Fibroblast of skin of scalp (primary cell): ENCODE measurements around the gene YJEFN3.

Source experiments
- DNase-seq: peaks from one replicate; pipeline ENCODE4 v3.0.0-alpha.2; 2013

YJEFN3 gene

DNA sequence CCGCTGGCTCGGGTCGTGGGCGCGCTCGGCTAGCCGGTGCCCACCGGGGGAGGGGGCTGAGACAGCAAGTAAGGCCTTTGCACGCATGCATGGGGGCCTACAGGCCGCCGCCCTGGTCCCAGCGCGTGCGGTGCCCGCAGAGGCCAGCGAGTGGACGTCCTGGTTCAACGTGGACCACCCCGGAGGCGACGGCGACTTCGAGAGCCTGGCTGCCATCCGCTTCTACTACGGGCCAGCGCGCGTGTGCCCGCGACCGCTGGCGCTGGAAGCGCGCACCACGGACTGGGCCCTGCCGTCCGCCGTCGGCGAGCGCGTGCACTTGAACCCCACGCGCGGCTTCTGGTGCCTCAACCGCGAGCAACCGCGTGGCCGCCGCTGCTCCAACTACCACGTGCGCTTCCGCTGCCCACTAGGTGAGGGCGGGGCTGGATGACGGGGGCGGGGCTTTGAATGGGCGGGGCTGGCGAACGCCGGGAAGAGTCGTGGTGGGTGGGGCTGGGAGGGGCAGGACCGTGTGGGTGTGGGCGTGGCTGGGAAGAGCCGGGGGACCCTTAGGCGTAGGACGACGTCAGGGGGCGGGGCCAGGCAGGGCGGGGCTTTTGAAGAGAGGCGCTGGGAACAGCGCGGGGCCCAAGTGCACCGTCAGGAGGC lies 11.5 kb downstream of the YJEFN3 start:
- peak; percentile 71 for DNase-seq

DNA sequence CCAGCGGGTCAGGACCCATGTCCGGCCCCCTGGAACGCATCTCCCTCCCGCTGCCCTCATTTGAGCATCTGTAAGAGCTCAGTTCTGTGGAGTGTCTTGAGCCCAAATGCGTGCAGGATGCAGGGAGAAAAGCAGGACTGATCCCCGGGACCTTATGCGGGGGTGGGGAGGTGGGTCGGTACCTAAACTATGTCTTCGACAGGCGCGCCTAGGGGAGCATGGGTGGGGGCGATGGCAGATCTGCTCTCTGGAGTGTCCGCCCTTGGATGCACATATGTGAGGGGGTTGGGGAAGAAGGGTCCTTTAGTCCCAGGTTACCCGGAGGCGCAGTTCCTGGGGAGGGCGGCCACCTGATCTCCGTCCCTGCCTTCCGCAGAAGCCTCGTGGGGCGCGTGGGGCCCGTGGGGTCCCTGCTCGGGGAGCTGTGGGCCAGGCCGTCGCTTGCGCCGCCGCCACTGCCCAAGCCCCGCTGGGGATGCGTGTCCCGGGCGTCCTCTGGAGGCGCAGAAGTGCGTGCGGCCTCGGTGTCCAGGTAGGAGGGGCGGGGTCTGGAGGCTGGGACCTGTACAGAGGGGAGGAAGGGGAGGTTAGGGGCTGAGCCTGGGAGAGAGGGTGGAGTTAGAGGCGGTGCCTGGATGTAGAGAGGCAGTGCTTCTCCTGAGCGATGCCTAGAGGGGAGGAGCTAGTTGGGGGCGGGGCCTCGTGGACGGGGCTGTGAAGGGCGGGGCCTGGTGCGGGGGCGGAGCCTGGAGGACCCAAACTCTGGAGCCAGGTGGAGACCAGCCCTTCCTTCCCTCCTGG lies 12.2 kb downstream of the YJEFN3 start:
- peak; percentile 32 for DNase-seq

DNA sequence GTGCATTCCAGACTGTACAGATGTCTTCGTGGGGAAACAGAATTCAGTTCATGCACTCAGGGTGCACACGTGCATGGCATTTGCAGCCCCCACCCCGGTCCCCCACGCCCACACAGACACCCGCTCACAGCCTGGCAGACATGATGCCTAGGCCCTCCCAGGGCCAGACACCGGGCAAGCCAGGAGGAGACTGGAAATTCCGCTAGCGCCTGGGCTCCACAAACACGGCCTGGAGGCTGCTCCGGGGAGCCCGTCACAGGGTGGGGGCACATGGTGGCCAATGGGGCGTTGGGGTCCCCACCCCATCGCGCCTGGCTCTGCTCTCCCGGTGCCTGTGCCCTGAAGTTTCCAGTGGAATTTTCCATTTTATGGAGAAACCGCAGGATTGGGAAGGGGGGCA lies 12.9 kb downstream of the YJEFN3 start:
- no peak for DNase-seq

DNA sequence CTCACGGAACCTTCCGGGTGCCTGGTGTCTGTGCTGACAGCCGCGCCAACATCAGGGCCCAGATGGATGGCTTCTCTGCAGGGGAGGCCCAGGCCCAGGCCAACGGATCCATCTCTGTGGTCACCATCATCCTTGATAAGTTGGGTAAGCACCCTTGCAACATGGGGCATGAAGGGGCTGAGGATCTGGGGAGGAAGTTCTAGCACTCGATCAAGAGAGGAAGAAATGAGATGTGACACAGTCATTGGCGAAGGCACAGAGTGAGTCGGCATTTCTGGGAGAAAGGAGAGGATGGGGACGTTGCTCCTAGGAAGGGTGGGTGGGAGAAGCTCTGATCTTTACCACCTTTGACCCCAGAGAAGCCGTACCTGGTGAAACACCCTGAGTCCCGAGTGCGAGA lies 13.8 kb downstream of the YJEFN3 start:
- DNase-seq, result no peak

DNA sequence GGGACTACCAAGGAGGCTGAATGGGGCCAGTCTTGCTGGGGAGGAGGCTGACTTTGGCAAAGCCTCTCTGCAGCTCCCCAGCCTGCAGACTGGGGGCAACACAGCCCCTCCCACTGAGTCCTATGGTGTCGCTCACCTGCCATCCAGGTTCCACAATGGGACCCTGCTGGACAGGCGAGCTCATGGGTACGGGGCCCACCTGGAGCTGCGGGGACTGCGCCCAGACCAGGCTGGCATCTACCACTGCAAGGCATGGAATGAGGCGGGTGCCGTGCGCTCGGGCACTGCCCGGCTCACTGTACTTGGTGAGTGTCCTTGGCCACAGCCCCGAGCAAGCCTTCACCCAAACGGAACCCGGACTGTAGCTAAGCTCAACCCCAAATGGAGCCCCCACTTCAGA lies 14.4 kb downstream of the YJEFN3 start:
- no peak for DNase-seq

DNA sequence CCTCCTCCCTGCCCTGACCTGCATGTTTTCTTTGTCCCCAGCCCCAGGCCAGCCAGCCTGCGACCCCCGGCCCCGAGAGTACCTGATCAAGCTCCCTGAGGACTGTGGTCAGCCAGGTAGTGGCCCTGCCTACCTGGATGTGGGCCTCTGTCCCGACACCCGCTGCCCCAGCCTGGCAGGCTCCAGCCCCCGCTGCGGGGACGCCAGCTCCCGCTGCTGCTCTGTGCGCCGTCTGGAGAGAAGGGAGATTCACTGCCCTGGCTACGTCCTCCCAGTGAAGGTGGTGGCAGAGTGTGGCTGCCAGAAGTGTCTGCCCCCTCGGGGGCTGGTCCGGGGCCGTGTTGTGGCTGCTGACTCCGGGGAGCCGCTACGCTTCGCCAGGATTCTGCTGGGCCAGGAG lies 14.9 kb downstream of the YJEFN3 start:
- DNase-seq, result no peak

DNA sequence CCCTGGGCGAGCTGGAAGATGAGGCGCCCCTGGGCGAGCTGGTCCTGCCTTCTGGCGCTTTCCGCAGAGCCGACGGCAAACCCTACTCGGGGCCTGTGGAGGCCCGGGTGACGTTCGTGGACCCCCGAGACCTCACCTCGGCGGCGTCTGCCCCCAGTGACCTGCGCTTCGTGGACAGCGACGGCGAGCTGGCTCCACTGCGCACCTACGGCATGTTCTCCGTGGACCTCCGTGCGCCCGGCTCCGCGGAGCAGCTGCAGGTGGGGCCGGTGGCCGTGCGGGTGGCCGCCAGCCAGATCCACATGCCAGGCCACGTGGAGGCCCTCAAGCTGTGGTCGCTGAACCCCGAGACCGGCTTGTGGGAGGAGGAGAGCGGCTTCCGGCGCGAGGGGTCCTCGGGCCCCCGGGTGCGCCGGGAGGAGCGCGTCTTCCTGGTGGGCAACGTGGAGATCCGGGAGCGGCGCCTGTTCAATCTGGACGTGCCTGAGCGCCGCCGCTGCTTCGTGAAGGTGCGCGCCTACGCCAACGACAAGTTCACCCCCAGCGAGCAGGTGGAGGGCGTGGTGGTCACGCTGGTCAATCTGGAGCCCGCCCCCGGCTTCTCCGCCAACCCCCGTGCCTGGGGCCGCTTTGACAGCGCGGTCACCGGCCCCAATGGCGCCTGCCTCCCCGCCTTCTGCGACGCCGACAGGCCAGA lies 15.7 kb downstream of the YJEFN3 start:
- no peak for DNase-seq

DNA sequence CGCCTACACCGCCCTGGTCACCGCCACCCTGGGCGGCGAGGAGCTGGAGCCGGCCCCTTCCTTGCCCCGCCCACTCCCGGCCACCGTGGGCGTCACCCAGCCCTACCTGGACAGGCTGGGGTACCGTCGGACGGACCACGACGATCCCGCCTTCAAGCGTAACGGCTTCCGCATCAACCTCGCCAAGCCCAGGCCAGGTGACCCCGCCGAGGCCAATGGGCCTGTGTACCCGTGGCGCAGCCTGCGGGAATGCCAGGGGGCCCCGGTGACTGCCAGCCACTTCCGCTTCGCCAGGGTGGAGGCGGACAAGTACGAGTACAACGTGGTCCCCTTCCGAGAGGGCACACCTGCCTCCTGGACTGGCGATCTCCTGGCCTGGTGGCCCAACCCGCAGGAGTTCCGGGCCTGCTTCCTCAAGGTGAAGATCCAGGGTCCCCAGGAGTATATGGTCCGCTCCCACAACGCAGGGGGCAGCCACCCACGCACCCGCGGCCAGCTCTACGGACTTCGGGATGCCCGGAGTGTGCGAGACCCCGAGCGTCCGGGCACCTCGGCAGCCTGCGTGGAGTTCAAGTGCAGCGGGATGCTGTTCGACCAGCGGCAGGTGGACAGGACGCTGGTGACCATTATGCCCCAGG lies 16.4 kb downstream of the YJEFN3 start:
- no peak for DNase-seq

DNA sequence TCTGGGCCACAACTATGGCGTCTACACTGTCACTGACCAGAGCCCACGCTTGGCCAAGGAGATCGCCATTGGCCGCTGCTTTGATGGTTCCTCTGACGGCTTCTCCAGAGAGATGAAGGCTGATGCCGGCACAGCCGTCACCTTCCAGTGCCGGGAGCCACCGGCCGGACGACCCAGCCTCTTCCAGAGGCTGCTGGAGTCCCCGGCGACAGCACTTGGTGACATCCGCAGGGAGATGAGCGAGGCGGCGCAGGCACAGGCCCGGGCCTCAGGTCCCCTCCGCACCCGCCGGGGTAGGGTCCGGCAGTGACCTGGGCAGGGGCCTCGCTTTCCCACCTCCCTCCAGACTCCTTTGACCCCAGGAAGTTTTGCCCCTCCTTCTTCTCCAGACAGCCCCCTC lies 17.0 kb downstream of the YJEFN3 start:
- DNase-seq, result no peak

DNA sequence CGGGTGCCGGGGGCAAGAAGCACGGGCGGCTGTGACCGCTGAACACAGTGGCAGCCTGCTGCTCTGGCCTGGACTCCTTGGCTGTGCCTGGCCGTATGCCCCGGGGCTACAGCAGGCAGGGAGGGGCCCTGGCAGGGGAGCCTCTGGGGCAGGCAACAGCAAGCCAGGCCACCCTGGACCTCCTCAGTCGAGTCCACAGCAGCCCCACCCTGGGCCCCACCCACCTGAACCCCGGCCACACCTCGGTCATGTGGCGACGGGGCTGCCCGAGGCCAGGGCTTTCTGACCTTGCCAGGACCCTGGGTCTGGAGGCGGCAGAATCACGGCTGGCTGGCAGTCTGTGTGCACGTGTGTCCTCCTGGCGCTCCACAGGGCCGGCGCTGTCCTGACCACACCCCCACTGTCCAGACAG lies 18.0 kb downstream of the YJEFN3 start:
- no peak for DNase-seq

DNA sequence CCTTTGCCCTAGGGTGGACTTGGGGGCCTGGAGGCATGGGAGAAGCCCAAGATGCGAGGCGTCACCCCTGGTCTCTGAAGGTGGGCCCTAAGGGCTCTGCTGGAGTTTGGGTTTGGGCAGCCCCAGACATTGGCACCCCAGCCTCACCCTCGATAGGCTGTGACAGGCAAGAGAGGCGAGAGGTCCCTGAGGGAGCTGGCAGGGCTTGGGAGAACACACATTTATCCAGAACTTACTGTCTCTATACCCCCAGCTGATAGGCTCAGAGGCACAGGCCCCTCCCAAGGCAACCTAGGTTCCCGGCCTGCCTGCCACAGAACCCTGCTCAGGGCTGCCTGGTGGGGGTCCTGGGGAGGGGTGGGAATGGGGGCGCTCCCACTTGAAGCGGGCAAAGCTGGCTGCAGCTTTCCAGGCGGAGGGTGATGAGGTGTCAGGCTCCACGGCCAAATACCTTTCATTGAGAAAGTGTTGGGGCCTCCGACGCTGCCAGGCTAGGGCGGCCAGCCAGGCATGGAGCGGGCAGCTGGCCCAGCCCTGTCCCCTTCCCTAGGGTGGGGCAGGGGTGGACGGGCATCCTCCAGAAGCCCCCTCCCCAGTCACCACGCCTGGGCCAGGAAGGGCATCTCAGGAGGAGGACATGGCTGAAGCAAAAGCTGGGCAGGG lies 19.1 kb downstream of the YJEFN3 start:
- DNase-seq, result no peak

DNA sequence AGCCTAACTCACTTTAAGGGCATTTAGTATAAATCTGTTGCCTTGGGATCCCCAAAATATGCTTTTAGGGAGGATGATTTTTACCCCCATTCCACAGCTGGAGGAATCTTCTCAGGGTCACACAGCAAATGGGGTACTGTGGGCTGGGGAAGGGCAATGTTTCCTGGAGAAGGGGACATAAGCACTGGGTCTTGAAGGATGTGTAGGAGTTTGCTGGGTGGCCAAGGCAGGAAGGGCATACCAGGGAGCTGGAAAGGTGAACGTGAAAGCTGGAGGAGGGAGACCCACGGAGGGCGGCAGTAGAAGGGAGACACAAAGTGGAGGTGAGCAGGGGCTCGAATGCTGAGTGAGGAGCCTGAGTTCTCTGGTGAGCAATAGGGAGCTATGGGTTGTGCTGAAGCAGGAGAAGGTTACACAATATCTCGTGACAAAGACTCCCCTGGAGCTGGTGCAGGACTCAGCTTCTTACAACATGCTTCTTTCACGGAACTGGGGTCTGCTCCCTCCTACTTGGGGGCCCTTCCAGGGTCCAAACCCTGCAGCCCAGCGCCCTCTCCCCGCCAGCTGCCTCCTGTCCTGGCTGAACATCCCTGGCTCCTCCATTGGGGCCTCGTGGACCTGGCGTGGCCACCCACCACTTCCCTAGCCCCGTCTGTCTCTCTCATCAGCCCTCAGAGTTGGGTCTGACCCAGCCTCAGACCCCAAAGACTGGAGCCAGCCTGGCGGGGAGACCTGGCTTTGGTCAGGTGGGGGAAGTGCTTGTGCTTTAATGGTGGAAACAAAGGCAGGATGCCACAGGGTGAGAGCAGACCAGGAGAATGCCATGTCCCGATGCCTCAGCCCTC lies 20.4 kb downstream of the YJEFN3 start:
- DNase-seq, result no peak

DNA sequence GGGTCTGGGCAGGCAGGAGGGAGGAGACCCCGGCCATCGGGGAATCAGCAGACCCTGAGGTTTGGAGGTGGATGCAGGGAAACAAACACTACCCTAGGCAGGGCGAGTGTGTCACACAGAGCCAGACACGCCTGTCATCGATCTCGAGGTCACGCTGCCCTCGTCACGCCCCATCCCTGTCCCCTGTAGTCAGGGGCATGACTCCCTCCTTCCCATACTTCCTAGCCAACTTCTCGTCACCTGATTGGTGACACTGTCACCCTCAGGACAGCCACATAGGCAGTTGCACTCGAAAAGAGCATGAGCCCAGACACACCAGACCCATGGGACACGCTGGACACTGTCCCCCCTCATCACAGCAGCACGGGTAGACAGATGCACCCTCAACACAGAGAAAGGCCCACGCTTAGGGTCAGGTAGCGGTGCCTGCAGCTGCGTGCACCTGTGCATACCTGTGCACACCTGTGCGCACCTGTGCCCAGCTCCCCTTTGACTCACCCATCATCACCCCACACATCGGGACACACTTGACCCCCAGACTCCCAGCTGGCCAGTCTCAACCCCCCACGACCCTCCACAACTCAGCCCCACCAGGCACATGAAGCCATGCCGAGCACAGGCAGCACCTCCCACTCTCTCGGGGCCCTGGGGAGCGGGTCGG lies 21.2 kb downstream of the YJEFN3 start:
- no peak for DNase-seq

DNA sequence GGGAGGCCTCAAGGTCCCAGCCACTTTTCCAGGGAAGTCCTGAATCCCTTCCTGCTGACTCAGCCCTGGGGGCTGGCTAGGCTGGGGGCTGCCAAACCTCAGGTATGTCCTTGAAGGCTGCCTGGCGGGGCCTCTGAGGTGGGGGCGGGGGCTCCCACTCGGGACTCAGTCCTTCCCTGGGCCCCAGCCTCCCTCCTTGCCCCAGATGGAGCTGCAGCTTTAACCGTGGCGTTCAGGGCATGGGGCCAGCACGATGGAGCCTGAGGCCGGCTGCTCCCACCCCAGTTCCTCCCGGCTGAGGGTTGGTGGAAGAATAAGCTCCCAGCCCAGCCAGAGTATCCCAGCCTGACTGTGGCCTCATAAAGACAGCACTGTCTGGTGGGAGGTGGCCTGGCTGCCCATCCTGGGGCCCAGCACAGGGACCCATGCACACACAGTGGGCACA lies 21.8 kb downstream of the YJEFN3 start:
- DNase-seq, result peak; percentile 80

DNA sequence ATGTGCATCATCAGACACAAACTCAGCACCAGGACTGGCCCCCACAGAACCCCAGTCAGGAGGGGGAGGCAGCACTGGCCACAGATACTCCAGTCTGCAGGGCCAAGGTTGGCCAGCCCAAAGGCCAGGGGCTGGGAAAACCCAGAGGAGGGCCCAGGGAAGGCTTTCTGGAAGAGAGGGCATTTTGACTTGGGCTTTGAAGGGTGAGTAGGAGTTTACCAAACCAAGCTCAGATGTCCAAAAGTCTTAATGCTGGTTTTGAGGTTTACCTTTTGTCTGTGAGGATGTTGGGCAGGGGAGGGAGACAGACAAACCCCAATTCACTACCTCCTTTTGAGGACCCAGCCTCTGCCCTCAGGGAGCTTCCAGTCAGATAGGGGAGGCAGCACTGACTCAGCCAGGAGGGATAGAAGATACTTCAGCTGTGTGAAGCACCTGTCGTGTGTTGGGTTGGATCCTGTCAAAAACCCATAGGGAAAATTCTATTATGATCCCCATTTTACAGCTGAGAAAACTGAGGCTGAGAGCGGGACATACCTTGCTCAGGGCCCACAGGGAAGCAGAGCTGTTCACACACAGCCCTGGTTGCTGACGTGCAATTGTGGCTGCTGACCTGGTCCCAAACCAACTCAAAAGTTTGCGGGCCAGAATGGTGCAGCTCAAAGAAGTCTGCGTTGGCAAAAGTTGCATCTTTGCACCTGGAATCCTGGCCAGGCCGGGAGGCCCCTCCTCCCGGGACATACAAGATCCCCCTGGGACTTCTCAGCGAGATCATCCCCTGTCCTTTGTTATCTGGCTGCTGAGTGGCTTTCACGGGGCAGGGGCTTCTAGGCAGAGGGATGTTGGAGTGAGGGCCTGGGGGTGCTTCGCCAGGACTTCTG lies 22.5 kb downstream of the YJEFN3 start:
- no peak for DNase-seq

DNA sequence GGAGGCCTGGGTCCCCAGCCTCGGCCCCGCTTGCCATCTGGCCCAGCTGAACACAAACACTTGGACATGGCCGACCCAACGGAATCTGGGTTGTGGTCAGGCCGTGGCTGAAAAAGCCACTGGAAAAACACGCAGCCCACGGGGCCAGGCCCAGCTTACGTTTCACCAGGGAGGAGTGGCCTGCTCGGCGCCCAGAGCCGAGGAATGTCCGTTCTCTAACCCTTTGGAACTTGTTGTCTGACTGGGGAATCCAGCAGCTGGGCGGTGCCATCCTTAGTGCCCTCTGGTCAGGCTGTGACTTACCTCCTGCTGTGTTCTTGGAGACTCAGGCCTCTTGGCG lies 23.1 kb downstream of the YJEFN3 start:
- peak; percentile 28 for DNase-seq

DNA sequence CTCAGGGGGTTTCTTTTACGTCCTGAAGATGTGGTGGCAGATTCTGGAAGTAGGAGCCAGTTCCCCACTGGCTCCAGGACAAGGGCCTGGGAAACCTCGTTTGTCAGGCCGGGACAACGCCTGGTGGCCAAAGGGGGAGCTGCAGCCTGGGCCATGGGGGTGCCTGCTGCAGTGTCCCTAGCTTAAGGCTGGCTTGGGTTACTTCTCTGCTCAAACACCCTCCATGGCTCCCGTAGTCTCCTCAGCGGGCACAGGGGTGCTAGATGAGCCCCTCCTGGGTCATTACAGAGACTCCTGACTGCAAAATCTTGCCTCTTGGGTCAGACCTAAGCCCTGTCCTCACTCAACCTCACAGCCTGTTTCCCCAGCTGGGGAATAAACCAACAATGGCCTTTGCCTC lies 24.1 kb downstream of the YJEFN3 start:
- DNase-seq, result peak; percentile 33

DNA sequence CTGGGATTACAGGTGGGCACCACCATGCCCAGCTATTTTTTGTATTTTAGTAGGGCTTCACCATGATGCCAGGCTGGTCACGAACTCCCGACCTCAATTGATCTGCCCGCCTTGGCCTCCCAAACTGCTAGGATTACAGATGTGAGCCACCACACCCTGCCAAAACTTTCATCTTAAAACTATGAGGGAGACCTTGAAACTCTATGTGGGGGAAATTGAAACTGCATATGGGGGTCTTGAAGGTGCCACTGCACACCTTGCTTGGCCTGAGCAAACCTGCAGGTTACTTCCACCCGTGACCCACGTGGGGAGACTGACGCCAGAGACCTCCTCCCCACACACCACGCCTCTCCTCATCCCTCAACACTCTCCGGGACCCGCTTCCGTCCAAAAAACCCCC lies 25.0 kb downstream of the YJEFN3 start:
- no peak for DNase-seq

DNA sequence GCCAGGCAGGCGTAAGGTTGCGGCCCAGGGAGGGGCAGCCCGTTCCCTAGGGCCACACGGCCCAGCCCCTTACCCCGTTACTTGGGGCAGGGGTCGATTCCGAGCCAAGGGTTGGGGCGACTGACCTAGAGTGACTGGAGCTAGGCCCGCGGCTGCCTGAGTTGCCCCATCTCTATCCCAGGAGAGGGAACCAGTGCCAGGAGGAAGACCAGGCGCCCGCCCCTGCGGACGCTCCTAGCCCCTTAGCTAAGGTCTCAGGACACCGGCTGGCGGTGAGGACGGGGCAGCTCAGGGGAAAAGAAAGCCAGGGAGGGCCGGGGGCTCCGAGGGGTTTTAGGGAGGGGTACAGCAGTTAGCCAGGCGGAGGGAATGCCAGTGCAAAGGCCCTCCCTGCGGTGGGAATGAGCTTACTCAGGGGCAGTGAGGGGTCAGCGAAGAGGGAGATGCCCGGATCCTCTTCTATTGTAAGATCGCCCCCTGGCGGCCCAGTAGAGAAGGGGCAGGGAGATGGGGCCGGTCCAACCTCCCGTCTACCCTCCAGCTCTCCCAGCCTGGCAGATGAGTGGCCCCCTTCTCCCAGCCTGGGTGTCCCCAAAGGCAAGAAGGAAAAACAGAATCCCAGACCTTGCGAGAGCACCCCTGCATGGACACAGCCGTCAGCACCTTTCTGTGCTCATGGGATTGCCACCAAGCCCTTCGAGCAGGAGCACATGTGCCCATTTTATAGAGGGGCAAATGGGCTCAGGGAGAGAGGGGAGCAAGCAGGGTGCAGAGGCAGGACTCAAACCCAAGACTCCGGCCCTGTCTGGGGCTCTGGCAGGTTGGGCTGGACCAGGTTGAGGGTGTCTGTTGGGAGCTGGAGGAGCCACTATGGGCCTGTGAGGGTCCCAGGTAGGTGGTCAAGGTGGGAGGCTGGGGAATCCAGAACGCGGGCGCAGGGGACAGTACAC lies 25.6 kb downstream of the YJEFN3 start:
- DNase-seq, result peak; percentile 38
